ENCODE measurements around the gene ZMIZ1.
"Not testable (repeated sequence)": the region's sequence is repeated elsewhere in the genome, so short reads cannot be mapped to it uniquely, and the experiment has no call there.

Gene ZMIZ1

DNA sequence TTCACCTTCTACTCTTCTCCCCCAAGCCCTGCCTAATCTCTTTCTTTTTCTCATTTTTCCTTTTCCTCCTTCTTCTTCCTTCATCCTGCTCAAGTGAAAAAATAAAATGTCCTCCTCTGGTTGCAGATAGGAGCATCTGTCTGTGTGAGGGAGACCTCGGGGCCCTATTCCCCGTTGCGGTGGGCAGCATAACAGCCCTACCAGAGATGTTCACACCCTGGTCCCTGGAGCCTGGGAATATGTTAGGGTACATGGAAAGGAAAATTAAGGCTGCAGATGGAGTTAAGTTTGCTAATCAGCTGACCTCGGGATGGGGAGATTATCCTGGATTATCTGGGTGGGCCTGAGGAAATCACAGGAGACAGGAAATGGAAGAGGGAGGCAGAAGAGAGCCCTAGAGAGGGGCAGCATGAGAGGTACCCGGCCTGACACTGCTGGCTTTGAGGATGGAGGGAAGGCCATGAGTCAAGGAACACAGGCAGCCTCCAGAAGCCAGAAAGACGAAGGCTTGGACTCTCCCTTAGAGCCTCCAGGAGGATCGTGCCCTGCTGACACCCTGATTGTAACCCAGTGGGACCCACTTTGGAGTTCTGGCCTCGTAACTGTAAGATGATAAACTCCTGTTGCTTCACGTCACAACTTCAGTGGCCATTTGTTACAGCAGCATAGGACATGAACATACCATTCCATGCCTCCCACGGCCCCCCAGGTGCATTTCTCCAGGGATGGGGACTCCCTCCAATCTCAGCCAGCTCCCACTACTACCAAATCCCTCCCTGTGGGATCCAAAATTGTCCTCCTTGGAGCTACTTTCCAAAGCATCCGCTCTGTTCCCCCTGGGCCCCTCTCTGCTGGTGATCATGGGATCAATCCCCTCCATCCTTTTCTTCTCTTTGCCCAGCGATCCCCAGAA is 39.0 kb upstream of the ZMIZ1 start:
- no peak overlapping the region for H3K4me3 ChIP-seq (ENCODE audit: low read length)
- DNase-seq (ENCODE audit: low read depth, low spot score), result no peak

DNA sequence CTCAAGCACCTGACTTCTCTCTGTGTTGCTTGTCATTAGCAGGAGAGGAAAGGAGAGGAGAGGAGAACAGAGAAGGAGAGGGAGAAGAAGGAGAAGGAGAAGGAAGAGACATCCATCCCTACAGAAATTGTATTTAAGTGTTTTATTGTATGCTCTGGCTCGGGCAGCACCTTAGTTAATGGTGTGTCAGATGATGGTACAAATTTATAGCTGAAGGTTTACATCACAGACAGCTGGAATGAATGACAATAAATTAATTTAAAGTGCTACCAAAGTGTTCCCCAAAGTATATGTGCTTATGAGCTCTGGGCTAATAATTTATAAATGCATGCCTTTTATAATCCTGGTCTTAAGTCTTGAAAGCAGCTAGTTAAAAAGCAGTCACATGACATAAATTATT is 38.1 kb upstream of the ZMIZ1 start:
- DNase-seq (ENCODE audit: low read depth, low spot score), result no peak

DNA sequence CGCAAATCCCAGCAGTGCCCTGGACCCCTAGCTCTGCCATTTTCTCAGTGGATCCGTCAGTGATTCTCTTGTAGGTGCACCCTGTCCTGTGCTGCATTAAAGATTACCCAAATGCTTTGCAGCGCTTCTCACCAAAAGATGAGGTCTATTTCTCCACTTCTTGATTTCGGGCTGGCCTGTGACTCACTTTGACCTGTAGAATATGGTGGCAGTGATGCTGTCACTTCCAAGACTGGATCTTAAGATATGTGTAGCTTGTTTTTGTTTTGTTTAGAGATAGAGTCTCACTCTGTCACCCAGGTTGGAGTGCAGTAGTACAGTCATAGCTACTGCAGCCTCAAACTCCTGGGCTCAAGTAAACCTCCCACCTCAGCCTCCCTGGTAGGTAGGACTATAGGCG is 37.0 kb upstream of the ZMIZ1 start:
- DNase-seq (ENCODE audit: low read depth, low spot score), result no peak
- no peak overlapping the region for H3K4me3 ChIP-seq (ENCODE audit: low read length)

More for the DNA sequence above, 38.1 kb upstream of the ZMIZ1 start:
- H3K4me3 ChIP-seq (ENCODE audit: low read length), result no peak overlapping the region

DNA sequence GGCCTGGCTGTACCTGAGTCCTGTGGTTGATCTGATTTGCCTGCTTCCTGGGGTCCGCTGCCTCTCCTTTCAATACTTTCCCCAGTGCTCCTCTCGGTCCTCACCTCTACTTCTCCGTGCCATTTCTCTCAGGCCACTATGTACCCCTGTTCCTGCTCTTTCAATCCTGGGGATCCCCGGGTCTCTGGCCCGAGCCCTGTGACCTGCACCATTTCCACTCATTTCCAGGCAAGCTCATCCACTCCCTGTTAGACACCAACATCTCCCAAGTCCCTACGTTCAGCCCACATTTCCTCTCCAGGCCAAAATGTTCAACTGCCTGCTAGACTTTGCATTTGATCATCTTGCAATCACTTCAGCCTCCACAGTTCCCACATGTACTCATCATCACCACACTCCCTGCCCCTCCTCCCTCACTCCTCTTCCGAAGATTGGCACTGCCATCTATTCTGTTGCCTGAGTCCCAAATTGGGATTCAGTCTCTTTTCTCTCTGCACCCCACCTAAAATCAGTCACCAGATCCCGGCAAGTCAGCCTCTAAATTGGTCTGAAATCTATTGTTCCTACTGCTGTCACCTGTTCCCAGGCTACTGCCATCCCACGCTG is 34.4 kb upstream of the ZMIZ1 start:
- DNase-seq (ENCODE audit: low read depth, low spot score), result no peak
- H3K4me3 ChIP-seq (ENCODE audit: low read length), result no peak overlapping the region

DNA sequence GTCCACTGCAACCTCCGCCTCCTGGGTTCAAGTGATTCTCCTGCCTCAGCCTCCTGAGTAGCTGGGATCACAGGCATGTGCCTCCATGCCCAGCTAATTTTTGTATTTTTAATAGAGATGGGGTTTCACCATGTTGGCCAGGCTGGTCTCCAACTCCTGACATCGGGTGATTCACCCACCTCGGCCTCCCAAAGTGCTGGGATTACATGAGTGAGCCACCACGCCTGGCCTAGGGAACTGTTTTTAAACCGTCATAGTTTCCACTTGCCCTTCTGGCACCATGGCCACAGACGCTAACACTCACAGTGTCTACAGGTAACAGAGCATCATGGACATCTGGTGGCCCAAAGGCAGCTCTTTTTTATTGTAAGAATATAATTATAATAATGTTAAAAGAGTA is 32.4 kb upstream of the ZMIZ1 start:
- H3K4me3 ChIP-seq (ENCODE audit: low read length); DNase-seq (ENCODE audit: low read depth, low spot score): not testable (repeated sequence)

DNA sequence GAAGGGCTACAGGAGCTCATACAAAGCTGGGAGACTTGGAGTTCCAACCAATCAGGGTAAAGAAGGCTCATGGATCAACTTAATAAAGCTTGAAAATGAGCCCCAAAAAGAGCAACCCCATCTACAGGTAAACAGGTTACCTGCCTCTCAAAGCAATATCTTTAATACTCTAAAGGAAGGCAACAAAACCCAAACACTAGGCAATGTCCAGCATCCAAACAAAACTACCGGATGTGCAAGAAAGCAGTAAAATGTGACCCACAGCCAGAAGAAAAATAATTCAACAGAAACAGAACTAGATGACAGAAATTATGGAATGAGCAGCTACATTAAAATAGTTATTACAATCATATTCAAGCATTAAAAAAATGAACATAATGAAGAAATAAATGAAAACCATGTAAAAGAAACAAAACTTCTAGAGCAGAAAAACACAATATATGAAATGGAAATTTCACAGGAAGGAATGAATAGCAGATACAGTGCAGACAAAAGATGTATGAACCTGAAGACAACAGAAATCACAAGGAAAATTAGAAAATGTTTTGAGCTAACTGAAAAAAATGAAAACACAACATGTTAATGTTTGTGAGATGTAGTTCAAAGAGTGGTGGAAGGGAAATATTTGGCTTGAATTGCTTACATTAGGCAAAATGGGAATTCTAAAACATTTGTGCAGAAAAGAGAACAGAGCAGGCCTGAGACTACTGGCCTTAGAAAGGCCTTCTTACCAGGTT is 30.5 kb upstream of the ZMIZ1 start:
- no peak for DNase-seq (ENCODE audit: low read depth, low spot score)
- no peak overlapping the region for H3K4me3 ChIP-seq (ENCODE audit: low read length)

DNA sequence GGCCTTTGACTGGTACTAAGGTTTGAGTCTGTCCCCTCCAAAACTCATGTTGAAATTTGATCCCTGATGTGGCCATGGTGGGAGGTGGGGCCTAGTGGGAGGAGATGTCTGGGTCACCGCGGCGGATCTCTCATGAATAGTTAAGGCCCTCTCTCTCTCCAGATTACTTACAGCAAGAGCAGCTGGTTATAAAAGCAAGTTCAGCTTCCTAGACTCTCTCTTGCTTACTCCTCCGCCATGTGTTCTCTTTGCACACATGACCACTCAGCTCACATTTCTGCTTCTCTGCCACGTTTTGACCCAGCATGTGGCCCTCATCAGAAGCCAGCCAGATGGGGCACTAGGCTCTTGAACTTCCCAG is 29.9 kb upstream of the ZMIZ1 start:
- DNase-seq (ENCODE audit: low read depth, low spot score), result no peak
- H3K4me3 ChIP-seq (ENCODE audit: low read length), result no peak overlapping the region

DNA sequence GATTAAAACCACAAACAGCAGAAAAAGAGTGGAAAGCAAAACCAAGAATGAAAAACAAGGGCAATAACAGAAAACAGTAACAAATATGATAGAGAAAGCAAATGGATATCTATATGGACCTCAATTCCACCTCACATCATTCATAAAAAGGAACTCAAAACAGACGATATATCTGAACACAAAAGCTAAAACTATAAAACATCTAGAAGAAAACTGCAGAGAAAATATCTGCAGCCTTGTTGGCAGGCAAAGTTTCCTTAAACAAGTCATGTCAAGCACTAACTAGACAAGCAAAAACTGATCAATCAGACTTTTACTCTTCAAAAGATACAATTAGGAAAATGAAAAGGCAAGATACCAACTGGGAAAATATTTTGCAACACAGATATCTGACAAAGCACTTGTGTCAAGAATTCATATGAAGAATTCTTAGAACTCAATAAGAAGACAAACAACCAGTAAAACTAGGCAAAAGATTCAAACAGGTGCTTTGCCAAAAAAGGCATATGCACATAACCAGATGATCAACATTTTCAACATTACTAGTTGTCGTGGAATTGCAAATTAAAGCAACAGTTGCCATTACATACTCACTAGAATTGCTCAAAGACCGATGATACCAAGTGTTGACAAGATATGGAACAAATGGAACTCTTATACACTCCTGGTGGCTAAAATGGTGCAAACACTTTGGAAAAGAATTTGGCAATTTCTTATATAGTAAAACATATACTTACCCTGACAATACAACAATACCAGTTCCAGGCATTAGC is 25.9 kb upstream of the ZMIZ1 start:
- DNase-seq (ENCODE audit: low read depth, low spot score), result no peak
- H3K4me3 ChIP-seq (ENCODE audit: low read length), result no peak overlapping the region

DNA sequence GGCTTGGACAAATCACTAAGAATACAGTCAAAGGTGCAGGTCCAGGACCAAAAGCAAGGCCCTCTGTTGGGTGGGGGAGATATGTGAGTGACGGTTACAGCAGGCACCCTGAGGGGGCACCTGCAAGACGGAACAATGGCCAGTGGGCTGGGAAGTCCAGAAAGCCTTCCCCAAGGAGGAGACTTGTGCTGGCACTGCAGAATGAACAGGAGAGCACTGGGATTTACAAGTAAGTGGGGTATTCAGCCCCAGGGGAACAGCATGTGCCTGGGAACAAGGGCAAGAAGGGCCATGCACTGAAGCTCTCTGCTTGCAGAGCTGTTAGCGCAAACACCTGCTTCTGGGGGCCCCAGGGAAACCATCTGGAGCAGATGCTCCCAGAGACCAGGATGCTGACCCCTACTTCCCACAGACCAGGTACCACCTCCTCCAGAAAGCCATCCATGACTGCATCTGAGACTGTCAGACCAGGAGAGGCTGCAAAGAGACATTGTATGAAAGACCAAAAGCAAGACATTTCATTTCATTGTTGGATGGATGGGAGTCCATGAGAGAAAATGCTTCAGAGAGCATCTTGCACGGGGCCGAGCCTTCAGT is 24.6 kb upstream of the ZMIZ1 start:
- no peak for DNase-seq (ENCODE audit: low read depth, low spot score)
- no peak overlapping the region for H3K4me3 ChIP-seq (ENCODE audit: low read length)

DNA sequence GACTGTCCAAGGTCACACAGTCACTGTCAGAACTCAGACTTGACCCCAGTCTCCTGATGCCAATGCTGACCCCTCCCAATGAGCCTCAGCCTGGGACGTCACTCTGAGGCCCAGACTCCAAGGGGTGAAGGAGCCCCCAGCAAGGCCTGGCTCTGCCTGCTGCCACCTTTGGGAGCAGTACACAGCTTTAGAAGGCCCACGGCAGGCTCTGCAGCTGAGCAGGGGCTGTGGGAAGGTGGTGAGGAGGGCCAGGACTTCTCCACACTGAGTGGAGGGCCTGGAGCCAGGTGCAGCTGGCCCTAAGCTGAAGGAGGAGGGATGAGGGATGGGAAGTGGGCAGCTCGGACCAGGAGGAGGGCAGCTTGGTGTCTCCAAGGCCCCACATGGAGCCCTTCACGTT is 23.9 kb upstream of the ZMIZ1 start:
- no peak overlapping the region for H3K4me3 ChIP-seq (ENCODE audit: low read length)
- no peak for DNase-seq (ENCODE audit: low read depth, low spot score)

DNA sequence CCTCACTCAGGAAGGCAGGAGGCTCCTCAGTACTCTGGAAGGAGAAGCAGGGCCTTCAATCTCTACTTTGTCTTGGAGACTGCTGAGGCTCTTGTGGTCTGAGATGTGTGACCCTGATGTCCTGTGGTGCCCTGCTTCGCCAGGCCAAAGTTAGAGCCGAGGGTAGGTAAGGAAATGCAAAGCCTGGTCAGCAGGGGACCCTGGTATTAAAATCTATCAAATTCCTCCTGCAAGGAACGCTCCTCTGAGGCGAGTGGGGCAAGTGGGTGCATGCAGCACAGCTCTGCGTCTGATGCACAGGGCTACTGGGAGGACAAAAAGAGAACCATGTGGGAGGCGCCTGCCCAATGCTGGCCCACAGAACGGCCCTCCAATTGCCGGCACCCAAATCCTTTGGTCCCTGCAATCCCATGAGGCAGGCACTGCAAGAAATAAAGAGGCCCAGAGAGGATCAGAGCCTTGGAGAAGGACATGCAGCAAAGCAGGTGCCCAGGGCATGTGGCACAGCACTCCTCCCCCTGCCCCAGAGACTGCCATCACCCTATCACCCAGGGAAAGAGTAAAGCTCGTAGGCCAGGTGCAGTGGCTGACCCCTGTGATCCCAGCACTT is 23.1 kb upstream of the ZMIZ1 start:
- DNase-seq (ENCODE audit: low read depth, low spot score), result no peak
- H3K4me3 ChIP-seq (ENCODE audit: low read length), result no peak overlapping the region

DNA sequence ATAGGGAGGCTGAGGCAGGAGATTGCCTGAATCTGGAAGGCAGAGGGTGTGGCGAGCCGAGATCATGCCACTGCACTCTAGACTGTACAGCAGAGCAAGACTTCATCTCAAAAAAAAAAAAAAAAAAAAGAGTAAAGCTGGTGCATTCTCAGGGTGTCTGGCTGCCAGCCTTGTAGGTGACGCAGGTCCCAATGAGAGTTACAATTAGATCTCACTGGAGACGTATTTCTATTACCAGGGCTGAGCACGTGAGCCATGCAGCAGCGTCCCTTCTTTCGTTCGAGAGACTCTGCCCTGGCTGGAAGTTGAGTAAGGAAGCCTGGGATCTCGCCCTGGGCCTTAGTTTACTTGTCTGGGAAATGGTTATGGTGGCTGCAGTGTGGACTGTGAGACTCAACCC is 22.4 kb upstream of the ZMIZ1 start:
- no peak for DNase-seq (ENCODE audit: low read depth, low spot score)
- H3K4me3 ChIP-seq (ENCODE audit: low read length), result no peak overlapping the region

DNA sequence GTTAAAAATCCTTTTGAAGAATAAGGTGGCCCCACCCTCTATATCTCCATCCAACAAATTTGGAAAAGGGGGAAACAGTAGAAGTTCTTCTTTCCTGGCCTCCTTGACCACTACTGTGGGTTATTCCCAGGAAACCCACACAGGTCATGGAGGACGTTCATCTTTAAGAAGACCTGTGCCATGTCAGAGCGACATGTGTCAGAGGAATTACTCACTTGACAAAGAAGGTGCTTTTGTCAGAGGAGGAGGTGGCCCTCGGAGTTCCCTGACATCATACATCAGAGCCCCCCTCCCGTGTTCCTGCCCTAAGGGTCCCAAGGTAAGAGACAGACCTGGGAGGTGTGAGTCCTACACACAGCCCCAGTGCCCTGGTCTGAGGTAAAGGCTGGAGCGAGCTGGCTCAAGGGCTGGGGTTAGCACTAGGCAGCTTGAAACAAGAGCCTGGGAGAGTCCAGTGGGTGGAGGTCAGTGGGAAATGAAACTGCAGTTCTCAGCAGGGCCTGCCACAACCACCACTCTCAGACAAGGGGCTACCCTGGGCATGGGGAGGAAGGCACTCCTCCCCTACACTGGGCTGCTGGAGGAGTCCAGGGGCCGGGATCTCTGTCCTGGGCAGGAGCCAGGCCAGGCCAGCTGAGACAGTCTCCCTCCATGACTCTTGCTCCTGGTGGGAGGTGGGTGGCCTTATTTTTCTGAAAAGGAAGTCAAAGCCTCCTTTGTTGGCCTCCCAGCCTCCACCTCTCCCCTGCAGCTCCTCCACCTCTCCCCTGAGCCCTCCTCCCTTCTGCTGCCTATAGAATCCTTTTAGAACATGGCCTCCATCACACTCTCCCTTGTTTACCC is 21.8 kb upstream of the ZMIZ1 start:
- DNase-seq (ENCODE audit: low read depth, low spot score), result no peak
- no peak overlapping the region for H3K4me3 ChIP-seq (ENCODE audit: low read length)

DNA sequence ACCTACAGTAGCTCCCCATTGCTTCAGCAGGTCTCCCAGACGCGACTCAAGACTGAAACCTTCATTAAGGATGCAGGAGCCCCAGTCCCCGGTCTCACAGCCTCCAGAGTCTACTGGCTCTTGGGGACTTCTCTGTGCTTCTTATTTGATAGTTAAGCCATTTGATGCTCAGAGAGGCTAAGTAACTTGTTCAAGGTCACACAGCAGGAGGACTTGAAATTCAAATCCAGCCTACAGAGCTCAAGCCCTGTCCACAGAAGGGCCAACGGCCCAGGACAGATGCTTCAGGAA is 21.2 kb upstream of the ZMIZ1 start:
- DNase-seq (ENCODE audit: low read depth, low spot score), result no peak
- H3K4me3 ChIP-seq (ENCODE audit: low read length), result no peak overlapping the region

DNA sequence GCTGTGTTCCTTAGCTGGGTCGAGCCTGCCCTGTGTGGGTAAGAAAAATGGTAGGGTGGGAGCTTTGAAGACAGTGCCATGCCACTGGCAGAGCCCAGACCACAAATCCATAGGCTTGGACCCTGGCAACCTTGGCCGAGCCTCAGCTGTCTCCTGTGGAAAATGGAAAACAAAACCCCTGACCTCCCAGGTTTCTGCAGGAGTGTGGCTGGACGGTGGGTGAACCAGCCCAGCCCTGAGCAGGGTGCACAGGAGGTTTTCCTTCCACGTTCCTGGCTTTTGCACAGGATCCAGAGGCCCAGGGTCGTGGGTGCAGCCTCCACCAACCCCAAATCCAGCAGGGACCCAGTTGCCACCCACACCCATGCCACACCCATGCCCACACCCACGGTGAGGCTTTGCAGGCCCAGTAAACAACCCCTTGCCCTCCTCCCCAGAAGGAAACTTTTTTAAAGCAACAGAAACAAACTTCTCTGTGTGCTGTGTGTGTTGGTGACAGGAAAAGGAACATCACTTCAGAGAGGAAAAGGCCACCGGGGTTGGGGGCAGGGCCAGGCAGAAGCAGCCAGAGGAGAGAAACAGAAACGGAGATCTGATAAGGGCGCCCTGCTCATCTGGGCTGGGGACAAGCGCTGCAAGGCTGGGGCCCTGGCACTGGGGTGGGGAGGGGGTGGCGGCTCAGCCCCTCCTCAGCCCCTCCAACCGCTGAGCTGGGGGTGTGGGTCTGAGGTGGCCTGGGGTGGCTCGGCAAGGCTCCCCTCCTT is 20.7 kb upstream of the ZMIZ1 start:
- H3K4me3 ChIP-seq (ENCODE audit: low read length), result peak overlapping the region; percentile 44
- DNase-seq (ENCODE audit: low read depth, low spot score), result peak; percentile 83

DNA sequence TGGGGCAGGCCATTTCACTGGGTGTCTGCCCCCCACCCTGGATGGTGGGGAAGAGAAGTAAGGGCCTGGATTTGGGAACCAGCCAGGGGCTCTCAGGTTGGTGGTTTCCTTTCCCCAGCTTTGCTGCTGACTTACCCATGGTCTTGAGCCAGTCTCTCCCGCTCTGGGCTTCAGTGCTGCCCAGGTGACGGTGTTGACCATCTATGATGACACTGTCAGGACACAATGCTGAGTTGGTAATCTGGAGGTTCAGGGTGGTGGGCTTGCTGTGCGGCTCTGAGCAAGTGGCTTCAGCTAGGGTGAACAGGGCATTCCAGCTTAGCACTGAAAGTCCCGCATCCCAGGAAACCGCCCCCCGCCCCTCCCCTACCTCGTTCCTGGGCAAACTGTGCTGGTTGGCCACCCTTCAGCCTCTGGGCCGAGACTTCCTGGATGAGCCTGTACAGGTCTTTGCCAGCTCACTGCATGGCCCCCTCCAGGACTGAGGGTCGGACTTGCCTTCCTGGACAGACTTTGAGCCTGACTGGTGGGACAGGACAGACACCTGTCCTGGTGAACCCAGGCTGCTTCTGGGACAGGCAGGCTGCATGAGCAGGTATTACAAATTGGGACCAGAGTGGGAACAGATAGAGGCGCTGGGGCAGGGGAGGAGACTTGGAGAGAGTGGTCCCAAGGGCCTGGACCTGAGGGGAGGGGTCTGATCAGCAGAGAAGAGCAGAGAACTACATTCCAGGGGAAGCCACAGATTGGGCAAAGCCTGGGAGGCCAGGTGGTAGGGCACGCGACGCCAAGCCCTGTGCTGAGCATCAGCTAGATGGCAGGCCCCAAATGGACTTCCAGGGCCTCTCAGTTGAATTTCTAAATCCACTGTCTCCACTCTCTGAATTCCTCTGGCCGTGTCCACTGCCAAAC is 19.9 kb upstream of the ZMIZ1 start:
- H3K4me3 ChIP-seq (ENCODE audit: low read length), result peak overlapping the region; percentile 44
- DNase-seq (ENCODE audit: low read depth, low spot score), result no peak

All from Jurkat, Clone E6-1 (cell line).